GM23248 (cell line): ENCODE measurements around the gene MAP3K13.

Experiments
- EZH2 ChIP-seq: fragments of 200-600 bp; sonication (generic); IDR thresholded peaks from 2 replicates; pipeline ENCODE4 v1.6.1; 2018; ENCODE audit warnings: antibody characterized with exemption, mild to moderate bottlenecking; ENCODE audit not compliant: insufficient read depth, poor library complexity, severe bottlenecking
- EZH2phosphoT487 ChIP-seq: fragments of 200-600 bp; sonication (generic); IDR thresholded peaks from 2 replicates; pipeline ENCODE4 v1.6.1; 2018; ENCODE audit warnings: antibody characterized with exemption, moderate library complexity, mild to moderate bottlenecking, low read depth; ENCODE audit not compliant: insufficient read depth

GRCh38 chr3:185341616-185342458 lies 21.1 kb upstream of the MAP3K13 start:
- TF ChIP-seq EZH2 (no peak), EZH2phosphoT487 (no peak)
